HG02884 (cell line): ENCODE results near the gene TENT5C.
A peak's percentile ranks its signal among the peaks of the same experiment; 100 is the strongest.
"Not testable (repeated sequence)": the region's sequence is repeated elsewhere in the genome, so short reads cannot be mapped to it uniquely, and the experiment has no call there.

Source experiments
- ATAC-seq: cut with Tn5 transposase; IDR thresholded peaks from one replicate; pipeline ENCODE4 v1.9.1; 2021; ENCODE audit warnings: mild to moderate bottlenecking, moderate library complexity; ENCODE audit not compliant: unreplicated experiment

Gene TENT5C

GRCh38 chr1:117605774-117606648, at the start of gene TENT5C:
Gene TENT5C (plus strand): TSS chr1:117606048. CDS start chr1:117622869, 16,821 bp downstream.
- peak; percentile 90 for ATAC-seq

GRCh38 chr1:117556341-117556740, 49.5 kb upstream of the TENT5C start:
- ATAC-seq, result no peak

GRCh38 chr1:117556976-117557375, 48.9 kb upstream of the TENT5C start:
- ATAC-seq, result no peak

GRCh38 chr1:117558451-117558850, 47.4 kb upstream of the TENT5C start:
- ATAC-seq, result not testable (repeated sequence)

- no peak for ATAC-seq
These were observed 46.7 kb upstream of the TENT5C start for GRCh38 chr1:117559139-117559538.

- ATAC-seq, result no peak
These were observed 45.9 kb upstream of the TENT5C start for GRCh38 chr1:117559985-117560384.

GRCh38 chr1:117561071-117561470, 44.8 kb upstream of the TENT5C start:
- no peak for ATAC-seq

- no peak for ATAC-seq
These were observed 44.3 kb upstream of the TENT5C start for GRCh38 chr1:117561551-117561950.

- no peak for ATAC-seq
These were observed 43.0 kb upstream of the TENT5C start for GRCh38 chr1:117562581-117563491.

- no peak for ATAC-seq
These were observed 42.4 kb upstream of the TENT5C start for GRCh38 chr1:117563492-117563875.

GRCh38 chr1:117564227-117565075, 41.4 kb upstream of the TENT5C start:
- ATAC-seq, result no peak

GRCh38 chr1:117565076-117565556, 40.7 kb upstream of the TENT5C start:
- ATAC-seq, result no peak

- ATAC-seq, result no peak
These were observed 39.9 kb upstream of the TENT5C start for GRCh38 chr1:117565745-117566455.

- ATAC-seq, result no peak
These were observed 39.3 kb upstream of the TENT5C start for GRCh38 chr1:117566556-117566955.

GRCh38 chr1:117567435-117567834, 38.4 kb upstream of the TENT5C start:
- no peak for ATAC-seq

GRCh38 chr1:117567976-117568375, 37.9 kb upstream of the TENT5C start:
- no peak for ATAC-seq

- no peak for ATAC-seq
These were observed 36.8 kb upstream of the TENT5C start for GRCh38 chr1:117568999-117569398.

- no peak for ATAC-seq
These were observed 36.0 kb upstream of the TENT5C start for GRCh38 chr1:117569856-117570255.

- no peak for ATAC-seq
These were observed 34.8 kb upstream of the TENT5C start for GRCh38 chr1:117570988-117571409.

- ATAC-seq, result no peak
These were observed 34.4 kb upstream of the TENT5C start for GRCh38 chr1:117571496-117571895.
